SK-N-SH treated with all-trans-retinoic acid at 6 μM for 48 hours (cell line): ENCODE results near the gene MAP4K4.

Experiments used
- CSDC2 ChIP-seq: fragments of 250-450 bp; sonication (Bioruptor Pico); IDR thresholded peaks from 2 replicates; pipeline ENCODE4 v1.5.0; 2020; ENCODE audit warnings: mild to moderate bottlenecking, moderate library complexity
- POU6F1 ChIP-seq: fragments of 250-450 bp; sonication (Bioruptor Pico); IDR thresholded peaks from 2 replicates; pipeline ENCODE4 v1.8.0; 2021; ENCODE audit warnings: low read depth, mild to moderate bottlenecking, moderate library complexity, borderline replicate concordance
- RARB ChIP-seq: fragments of 250-450 bp; sonication (Bioruptor Pico); IDR thresholded peaks from 2 replicates; pipeline ENCODE4 v1.8.0; 2021; ENCODE audit warnings: mild to moderate bottlenecking, moderate library complexity
- ZC3H10 ChIP-seq: fragments of 250-450 bp; sonication (Bioruptor Pico); IDR thresholded peaks from 2 replicates; pipeline ENCODE4 v1.5.1; 2021; ENCODE audit warnings: mild to moderate bottlenecking, moderate library complexity
- ZFP3 ChIP-seq: fragments of 250-450 bp; sonication (Bioruptor Pico); IDR thresholded peaks from 2 replicates; pipeline ENCODE4 v1.5.0; 2020; ENCODE audit warnings: mild to moderate bottlenecking, moderate library complexity

- TF ChIP-seq POU6F1 (no peak), RARB (CRISPR knock-in tag) (no peak), ZFP3 (no peak), CSDC2 (no peak), ZC3H10 (CRISPR knock-in tag) (no peak)
Observed at GRCh38 chr2:101732773-101733256, 35.3 kb downstream of the MAP4K4 start.
